NOMO-1 (cell line): ENCODE measurements around the gene CCR3.

ENCODE experiments used
- DNase-seq, 2 experiments: peaks; one replicate each; lab custom pipeline; 2025; ENCODE audit not compliant: unreplicated experiment in 2 of 2; lab: John Stamatoyannopoulos, UW

The CCR3 gene

DNA sequence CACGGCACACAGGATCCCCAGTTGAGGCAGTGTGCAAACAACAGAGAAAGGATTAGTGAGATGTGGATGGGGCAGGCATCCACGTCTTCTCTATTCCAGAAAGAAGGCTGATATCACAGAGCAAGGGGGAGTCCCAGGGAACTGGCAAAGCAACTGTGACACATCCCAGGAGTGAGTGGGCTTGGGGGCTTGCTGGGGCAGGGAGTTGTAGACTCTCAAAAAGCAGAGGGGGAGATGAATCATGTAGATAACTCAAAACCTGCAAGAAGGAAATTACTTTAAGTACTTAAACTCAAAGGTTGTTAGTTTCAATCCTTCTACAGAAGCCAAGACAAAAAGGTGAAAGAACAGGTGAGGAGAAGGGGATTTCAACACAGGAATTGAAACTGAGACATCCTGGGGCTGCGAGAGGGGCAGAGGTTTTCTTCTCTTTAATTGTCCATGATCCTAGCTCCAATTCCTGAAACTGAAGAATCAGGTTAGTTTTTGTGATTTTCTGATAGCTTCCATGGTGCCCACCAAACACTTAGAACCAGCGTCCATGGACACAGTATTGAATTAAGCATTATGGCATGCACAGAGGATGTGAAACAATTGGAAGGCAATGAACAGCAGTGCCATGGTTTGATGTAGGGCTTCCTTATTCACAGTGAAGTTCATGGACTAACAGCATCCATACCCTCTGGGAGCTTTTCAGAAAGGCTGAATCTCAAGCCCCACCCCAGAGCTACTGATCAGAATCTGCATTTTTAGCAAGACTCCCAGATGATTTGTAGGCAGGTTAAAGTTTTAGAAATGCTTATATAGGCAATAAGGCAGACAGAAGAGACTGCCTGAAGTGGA is 52.0 kb downstream of the CCR3 start:
- no peak for DNase-seq

DNA sequence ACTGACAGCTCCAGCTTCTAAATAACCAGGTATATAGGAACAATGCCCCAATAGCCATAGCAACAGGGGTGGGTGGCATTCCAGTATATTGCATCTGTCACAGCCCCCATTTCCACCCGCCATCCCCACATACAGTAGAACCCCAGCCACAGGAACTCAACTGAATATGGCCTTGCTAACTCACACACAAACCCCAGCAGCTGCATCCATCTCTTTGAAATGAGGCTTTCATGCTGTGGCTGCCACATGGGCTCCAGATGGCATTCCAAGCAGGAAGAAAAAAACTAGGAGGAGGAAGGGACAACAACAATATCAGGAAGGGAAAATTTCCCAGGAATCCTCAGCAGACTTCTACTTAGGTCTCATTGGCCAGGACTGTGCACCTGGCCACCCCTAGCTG is 54.6 kb downstream of the CCR3 start:
- no peak for DNase-seq

DNA sequence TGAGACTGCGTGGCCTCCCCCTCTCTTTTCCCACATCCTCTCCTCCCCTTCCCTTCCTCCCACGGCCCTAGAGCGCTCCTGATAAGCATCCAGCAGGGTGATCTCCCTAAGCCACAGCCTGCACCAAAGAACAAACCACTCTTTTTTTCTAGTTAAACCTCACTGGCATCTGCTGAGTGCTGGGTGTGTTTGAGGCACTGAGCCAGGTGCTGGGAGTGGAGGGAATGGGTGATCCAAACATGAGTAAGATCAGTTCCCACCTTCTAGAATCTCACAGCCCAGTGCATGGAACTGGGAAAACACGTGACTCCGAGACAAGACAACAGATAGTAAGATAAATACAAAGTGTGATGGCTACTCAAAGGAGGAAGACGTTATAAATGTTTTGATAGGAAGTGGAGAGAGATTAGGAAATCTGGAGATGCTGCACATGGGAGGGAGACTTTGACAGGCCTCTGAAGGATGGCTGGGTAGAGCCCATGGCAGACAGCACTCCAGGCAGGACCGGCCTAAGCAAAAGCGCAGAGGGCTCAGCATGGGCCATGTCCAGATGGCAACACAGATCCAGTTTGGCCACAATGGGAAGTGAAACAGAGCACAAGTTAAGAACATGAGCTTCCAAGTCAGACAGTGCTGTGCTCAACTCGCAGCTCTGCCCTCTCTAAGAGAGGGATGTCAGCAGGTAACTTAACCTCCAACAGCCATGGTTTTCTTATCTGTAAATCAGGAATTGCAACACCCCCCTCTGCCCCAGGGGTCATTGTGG is 55.6 kb downstream of the CCR3 start:
- peak; percentile 66 to 71 for DNase-seq

DNA sequence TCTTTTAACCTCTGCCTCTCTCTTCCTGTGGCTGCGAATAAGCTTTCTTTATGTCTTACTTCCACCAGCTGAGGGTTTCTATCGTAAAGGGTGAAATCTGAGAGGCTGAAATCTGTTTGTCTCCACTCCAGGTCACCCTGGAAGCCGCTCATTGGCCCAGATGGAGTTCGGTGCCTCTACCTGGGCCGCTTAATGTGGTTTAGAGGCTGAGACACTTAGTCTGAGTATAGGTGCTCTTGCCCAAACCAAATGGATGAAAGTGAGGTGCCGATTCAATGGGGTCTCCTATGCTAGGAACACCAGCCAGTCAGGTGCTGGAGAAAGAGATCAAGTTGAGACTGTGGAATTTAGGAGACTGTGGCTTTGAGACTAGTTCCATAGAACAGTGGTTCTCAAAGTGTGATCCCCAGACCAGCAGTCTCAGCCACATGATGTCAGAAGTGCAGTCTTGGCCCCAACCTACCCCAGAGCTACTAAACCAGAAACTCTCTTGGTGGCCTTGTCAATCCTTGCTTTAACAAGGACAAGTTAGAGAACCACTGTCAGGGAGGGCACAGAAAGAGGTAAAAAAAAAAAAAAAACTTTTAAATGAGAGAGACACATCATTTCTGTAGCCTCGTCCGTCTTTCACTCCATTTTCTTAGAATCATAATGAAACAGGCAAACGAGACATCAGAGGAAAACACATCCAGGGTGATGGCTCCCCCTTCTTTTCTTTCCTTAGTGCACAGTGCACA is 56.8 kb downstream of the CCR3 start:
- no peak for DNase-seq

DNA sequence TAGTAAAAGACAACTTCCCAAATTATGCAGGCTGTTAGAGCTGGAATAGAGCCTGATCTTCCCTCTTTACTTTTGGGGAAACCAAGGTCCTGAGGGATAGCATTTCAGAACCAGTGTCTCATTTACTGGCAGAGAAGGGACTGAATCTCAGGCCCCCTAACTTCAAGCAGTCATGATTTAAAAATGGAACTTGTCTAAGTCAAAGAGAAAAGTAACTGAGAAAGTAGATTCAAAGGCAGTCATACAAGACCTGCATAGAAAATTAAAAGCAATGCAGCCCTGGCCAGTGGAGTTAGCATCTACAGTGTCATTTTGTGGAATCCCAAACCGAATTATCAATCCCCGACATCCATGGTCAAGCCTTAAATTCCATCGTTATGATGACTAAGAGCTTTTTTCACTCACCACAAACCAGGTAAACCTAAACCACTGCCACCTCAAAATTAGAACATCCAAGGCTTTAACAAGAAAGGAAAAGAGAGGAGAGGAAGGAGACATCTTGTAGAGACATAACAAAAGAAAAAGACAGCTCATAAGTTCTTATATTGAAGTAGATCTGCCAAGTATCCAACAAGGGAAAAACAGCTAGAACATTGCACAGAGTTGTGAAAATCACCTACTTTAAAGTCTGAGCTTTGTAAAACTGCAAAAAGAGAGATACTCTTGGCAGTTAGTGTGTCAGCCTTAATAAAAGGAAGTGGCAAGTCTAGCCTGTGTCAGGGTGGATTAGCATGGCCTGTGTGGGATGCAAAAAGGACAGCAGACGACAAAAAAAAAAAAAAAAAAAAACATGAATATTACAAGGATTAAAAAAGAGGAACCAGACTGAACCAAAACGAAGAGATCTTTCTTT is 57.6 kb downstream of the CCR3 start:
- peak; percentile 79 to 84 for DNase-seq

DNA sequence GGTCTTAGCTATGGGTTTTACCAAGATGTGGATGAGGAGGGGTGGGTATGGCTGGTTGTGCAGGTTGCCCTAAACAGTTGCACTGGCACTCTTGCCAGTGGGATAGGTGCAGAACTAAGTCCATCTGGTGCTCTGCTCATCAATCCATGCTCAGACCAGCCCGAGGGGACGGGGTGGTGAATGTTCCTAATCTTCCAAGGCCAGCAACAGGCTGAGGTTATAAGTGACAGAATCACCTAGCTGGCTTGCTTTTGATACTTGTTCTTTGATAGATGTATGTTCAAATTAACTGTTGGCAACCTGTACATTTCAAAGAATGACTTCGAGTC is 58.2 kb downstream of the CCR3 start:
- DNase-seq: no peak

DNA sequence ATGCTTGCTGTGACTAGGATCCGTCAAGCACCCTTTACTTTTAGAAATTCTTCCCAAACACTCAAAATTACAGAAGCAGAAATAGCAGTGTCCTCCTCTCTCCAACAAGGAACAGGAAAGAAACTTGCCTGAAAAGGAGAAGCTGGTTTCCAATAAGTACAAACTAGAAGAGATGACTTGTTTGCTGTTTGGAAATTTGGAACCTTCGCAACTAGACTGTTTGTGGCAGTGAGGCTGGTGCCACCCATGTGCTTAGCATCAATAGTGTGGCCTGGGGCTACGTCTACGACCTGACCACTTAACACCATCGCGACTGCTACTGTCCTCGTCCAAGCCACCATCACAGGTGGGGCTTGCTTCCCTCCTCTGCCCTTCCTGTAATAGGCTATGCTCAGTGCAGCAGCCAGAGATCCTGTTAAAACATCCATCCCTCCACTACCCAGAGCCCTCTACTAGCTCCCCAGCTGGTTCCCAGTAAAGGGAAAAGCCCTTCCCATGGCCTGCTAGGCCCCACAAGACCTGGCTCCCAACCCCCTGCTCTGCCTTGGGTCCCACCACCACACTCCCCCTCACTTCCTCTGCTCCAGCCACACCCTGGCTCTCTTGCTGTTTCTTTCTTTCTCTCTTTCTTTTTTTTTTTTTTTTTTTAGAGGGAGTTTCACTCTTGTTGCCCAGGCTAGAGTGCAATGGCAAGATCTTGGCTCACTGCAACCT is 59.0 kb downstream of the CCR3 start:
- peak; percentile 18 to 50 for DNase-seq

DNA sequence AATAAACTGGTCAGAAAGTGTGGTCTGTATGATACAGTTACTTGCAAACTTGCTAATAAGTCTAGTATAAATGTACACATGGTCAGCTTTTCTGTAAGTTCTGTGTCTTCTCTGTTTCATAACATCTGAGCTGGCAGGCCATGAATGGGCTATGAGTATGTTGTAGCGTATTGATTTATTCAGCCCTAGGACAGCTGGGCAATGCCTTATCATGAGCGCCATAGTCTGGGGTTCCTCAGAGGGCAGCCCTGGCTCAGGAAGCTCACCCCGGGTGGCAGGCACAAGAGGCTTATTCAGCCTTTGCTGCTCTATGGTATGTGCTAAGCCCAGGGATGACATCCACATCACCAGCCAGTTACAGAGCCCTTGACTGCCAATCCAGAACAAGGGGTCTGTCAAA is 61.0 kb downstream of the CCR3 start:
- no peak for DNase-seq

DNA sequence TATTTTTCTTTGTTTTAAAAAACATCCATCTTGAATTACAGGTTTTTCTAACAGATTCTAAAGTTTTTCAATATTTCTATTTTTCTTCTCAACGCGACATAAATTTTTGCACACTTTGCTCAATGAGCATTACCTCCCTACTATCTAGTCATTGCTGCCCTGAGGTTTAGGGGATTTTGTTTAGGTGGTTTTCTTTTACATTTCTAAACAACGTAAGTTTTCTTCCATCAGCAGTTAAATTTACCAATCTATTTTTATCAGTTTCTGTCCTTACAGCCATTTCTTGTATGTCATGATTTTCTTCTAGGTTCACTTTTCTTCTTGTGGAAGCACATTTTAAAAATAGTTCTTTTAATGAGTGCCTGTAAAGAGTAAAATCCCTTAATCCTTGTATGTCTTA is 62.5 kb downstream of the CCR3 start:
- DNase-seq: no peak

DNA sequence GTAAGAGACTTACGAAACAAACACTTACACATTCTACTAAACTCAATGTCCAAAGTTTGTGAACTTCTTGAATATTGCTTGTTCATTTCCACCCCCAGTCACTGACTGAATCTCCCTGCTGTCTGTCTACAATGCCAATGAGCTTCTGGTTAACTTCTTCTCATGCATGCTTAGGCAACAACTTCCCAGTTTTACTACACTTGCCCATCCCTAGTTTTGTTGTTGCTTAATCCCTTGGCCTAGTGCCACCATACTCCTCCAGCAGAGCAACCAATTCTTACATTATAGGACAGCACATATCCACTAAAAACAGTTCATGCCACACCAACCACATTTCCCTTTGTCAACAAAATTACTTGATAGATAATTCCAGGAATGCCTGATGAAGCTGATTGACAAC is 70.7 kb downstream of the CCR3 start:
- DNase-seq: peak; percentile 63 to 89

DNA sequence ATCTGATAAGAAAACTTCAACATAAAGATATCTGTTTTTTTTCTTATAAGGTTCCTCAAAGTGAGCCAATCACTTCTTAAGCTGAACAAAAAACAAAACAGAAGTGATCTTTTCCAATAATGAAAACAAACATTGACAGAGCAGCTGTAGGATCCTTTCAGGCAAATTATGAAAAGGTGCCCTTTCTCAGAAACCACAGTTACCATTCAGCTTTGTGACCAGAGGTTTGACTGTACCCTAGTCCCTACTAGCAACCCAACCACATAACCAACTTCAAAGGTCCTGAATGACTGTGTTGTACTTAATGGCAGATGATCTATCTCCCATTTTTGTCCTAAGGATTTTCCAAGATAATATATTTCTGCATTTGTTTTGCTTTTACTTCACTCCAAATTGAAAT is 72.3 kb downstream of the CCR3 start:
- peak in 1 of 2 experiments; percentile 19 for DNase-seq

DNA sequence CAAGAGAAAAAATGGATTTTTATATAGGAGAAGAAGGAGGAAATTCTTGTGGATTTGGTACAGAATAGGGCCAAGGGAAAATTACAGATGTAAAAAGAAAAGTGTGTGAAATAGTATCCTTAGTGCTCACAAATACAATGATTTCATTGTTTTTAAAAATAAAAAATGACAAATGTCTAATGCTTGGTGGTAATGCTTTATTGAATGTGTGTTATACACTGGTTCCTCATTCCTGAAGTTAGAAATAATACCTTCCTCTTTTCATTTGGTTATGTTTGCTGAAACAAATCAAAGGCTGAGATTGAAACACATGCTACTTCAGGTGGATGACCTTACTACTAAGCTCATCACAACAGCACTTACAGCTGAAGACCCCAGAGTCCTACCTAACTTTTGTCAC is 73.9 kb downstream of the CCR3 start:
- DNase-seq: peak in 1 of 2 experiments; percentile 70
